ENCODE data around the gene PLOD3.

GRCh38 chr7:101208794-101209193 is 8.6 kb downstream of the PLOD3 start:
- TF ChIP-seq CTCF (IDR thresholded peaks at IDR 0.05) (no peak), POLR2A (IDR thresholded peaks at IDR 0.05) (no peak), EP300 (IDR thresholded peaks at IDR 0.05) (no peak)
